ENCODE measurements around the gene ALDH1A3.

- no peak for TF ChIP-seq CTCF (IDR thresholded peaks at IDR 0.05)
- TF ChIP-seq POLR2A (IDR thresholded peaks at IDR 0.05) = no peak
Observed at GRCh38 chr15:100860829-100861510, 18.7 kb upstream of the ALDH1A3 start.
